OCI-M2 (cell line): ENCODE measurements around the gene PRKAG1.

Experiments
- DNase-seq: peaks from one replicate; lab custom pipeline; 2025; ENCODE audit not compliant: unreplicated experiment; lab: John Stamatoyannopoulos, UW

PRKAG1 gene

DNA sequence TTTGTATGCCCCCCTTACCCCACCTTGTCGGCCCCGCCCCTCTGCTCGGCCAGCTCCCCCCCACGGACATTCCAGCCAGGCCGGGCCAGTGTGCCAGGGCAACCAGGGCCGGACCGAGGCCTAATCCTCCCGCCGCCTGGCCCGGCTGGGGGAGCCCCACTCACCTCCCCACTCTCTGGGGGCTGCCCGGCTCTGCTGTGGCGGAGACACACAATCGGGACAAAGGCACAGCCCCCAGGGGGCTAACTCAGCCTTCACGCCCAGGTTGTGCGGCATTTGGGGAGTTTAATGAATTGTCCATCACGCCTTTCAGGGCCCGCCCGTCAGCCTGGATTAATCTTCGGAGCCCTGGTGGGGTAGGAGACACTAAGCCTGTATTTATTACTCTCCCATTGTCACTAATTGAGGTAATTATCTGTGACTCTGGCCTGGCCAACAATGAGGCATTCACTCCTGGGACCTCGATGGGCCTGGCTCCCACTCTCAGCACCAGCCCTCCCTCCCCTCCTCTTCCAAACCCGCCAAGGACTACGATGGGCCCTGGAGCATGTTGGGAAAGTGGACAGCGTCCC, 31.8 kb downstream of the PRKAG1 start:
- no peak for DNase-seq

DNA sequence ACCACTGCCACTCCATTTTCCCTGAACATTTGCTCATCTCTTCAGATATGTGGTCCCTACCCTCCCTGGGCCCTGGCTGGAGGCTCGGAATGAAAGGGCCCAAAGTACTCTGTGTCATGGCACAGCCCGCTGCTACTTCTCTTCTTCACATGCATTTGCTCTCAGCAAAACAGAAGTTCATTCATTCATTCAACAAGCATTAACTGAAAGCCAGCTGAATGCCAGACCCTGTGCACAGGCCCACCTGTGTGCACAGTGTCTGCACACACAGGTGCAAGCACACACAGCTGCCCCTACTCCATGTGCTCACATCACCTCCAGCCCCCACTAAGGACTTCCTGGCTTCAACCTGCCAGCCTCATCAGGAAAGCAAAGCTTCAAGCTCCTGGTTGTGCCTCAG, 32.7 kb downstream of the PRKAG1 start:
- DNase-seq: no peak

DNA sequence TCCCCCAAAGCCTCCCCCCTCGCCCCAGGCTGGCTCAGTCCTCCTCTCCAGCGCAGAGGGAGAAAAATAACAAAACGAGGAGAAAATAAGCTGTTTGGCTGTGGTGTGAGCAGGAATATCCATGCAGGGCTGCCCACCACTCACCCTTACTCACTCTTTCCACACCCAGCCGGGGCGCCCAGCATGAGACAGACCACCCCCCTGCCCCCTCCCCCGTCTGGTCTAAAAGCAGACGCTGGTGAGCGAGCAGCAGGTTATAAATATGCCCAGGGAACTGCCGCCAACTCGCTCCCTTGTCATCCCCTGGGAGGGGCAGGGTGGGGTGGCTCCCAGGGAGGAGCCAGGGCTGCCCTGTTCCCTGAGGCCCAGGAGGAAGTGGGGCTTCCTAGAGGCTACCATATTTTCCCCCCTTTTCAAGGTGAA, 33.1 kb downstream of the PRKAG1 start:
- no peak for DNase-seq

DNA sequence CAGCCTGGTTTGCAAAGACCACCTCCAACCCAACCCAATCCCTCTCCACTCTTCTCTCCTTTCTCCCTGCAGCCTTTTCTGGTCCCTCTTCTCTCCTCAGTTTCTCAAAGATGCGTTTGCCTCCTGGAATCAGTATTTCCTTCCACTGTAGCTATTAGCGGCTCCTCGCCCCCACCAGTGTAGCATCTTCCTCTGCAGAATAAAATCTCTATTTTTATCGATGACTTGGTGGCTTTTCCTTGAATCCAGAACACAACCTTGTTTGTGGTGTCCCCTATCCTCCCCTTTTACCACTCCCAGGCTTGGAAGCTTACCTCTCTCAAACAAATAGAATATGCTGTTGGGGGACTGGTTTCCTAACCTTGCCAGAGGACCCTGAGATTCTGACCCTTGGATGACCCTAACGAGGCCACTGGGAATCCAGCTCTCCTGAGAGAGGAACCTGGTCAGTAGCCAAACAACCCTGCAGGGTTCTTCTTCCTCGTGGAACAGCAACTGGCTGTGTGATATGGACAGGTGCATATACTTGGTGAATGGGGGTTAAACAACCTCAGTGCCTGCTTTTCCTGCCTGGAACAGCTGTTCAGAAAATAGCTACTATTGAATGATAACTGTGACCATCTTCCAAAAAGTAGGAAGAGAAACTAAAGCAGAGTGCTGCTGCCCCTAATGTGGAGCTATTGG, 36.0 kb downstream of the PRKAG1 start:
- DNase-seq: no peak

DNA sequence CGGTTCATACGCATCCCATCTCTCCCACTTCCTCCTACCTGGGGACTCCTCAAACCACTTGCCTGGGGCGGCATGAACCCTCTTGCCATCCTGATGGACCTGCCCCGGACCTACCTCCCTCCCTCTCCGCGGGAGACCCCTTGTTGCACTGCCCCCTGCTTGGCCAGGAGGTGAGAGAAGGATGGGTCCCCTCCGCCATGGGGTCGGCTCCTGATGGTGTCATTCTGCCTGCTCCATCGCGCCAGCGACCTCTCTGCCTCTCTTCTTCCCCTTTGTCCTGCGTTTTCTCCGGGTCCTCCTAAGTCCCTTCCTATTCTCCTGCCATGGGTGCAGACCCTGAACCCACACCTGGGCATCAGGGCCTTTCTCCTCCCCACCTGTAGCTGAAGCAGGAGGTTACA, 36.8 kb downstream of the PRKAG1 start:
- no peak for DNase-seq

DNA sequence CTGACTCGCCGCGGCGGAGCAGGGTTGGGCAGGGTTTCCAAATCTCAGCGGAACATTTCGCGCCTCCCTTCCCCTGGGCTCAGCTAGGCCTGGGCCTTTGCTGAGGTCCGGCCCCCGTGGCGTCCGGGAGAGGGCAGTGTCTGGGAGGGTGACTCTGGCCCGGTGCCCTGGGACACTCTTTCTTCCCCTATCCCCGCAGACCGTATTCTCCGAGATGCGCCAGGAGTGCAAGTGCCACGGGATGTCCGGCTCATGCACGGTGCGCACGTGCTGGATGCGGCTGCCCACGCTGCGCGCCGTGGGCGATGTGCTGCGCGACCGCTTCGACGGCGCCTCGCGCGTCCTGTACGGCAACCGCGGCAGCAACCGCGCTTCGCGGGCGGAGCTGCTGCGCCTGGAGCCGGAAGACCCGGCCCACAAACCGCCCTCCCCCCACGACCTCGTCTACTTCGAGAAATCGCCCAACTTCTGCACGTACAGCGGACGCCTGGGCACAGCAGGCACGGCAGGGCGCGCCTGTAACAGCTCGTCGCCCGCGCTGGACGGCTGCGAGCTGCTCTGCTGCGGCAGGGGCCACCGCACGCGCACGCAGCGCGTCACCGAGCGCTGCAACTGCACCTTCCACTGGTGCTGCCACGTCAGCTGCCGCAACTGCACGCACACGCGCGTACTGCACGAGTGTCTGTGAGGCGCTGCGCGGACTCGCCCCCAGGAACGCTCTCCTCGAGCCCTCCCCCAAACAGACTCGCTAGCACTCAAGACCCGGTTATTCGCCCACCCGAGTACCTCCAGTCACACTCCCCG, 37.4 kb downstream of the PRKAG1 start:
- DNase-seq: no peak

DNA sequence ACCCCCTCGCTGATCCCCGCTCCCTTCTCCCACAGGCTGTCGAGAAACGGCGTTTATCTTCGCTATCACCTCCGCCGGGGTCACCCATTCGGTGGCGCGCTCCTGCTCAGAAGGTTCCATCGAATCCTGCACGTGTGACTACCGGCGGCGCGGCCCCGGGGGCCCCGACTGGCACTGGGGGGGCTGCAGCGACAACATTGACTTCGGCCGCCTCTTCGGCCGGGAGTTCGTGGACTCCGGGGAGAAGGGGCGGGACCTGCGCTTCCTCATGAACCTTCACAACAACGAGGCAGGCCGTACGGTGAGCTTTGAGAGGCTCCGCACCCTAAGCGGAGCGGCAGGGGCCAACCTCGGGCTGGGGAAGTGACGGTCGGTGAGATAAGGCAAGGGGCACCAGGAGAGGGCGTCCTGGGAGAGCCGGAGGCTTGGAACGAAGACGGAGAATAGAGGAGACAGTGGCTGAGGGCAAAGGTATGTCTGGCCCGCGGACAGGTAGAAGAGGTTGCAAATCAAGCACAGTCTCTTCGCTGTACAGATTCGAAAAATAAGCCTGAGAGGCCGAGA, 38.1 kb downstream of the PRKAG1 start:
- DNase-seq: no peak

DNA sequence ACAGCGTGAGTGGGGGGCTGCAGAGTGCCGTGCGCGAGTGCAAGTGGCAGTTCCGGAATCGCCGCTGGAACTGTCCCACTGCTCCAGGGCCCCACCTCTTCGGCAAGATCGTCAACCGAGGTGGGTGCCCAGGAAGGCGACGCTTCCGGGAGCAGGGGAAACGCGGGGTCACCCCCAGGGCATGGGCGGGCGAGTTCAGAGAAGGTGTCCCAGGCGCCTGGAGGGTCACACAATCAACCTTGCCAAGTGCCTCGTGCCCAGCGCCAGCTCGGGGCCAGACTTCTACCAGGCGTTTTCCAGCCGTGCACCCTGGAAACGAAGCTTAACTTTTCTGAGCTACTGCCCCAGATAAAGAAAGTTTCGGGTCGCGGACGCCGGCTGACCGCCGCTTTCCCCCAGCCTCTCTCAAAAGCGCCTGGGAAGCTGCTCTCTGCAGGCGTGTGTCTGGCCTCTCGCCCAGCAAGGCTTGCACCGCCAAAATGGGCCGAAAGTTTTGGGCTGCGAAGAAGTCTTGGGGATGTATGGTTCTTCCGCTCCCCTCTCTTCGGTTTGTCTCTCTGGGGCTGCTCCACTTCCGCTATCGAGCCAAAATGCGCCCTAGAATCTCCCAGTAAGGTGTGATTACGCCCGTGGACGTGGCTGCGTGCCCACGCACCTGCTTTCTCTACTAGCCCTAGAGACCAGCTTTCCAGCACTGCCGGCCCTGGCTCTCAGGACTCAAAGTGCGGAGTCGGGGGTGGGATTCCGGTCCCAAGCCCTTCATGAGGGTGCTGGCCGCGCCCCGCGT, 38.8 kb downstream of the PRKAG1 start:
- no peak for DNase-seq

DNA sequence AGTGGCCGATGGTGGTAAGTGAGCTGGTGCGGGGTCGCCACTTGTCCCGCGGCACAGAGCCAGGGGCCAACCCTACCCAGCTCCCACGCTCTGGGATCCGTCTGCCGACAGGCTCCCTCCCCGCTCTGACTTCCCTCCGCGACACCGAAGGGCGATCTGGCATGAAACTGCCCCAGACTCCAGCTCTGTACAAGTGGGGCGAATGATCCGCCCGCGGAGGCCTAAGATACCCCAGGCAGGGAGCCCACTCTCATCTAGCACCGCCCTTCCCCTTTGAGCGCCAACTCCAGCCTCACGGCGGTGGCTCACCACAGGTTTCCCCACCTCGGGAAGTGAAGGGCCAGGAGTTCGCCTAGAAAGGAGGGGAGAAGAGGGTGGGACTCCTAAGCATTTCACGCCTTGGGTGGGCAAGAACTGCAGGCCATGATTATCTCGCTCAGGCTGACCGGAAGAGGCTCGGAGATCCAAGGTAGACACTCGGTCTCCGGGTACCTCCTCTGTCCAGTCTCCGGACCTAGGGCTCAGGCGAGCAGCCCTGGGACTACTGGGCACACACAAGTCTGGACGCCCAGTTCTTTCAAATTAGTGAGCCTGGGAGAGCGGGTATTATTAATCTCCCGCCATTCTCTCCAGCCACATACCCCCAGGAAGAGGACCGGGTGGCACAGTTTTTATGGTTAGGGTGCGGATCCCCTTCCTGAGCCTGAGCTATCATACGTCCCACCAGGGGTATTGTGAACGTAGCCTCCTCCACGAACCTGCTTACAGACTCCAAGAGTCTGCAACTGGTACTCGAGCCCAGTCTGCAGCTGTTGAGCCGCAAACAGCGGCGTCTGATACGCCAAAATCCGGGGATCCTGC, 39.6 kb downstream of the PRKAG1 start:
- DNase-seq: no peak

DNA sequence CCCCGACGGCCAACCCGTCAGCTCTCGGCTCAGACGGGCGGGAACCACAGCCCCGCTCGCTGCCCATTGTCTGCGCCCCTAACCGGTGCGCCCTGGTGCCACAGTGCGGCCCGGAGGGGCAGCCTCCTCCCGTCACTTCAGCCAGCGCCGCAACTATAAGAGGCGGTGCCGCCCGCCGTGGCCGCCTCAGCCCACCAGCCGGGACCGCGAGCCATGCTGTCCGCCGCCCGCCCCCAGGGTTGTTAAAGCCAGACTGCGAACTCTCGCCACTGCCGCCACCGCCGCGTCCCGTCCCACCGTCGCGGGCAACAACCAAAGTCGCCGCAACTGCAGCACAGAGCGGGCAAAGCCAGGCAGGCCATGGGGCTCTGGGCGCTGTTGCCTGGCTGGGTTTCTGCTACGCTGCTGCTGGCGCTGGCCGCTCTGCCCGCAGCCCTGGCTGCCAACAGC, 40.3 kb downstream of the PRKAG1 start, which contains the start of gene WNT1:
WNT1 (plus strand) TSS at position 32 of the 450 bp plus-strand sequence; CDS start at position 361, 329 bp downstream.
- no peak for DNase-seq

DNA sequence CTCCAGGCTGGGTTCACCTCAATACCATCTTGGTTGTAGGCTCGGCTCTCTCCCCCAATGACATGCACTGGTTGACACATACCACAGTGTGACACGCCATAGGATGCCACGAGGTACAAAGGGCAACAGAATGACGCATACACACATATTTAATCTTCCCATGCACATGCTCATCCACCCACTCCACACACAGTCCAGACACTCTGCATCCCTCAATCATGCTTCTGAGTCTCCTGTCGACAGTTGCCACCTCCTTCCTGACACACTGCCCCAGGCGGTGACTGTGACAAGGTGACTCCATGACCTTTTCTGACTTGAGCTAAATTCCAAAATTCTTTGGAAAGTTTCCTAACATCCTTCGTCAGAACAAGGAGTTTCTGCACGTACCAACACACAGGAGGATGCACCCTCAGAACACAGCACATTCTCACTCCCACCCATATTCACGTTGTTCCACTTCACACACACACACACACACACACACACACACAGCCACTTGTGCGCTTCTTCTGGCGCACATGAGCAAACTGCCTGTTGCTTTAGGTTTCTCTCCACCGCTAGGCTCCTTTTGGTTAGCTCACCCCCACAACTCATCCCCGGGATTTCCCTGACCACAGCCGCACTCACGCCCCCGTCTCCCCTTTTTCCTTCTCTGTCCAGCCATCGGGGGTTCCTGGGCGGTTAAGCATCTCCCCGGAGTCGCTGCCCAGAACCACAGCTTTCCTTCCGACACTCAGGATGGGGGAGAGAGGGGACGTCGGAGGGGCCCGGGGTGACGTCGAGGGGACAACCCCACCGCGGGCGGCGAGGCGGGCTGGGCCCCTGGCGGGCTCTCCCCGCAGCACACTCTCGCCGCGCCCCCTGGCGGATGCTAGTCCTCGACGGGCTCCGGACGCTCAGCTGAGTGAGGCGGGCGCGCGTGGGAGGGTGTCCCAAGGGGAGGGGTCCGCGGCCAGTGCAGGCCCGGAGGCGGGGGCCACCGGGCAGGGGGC, 41.0 kb downstream of the PRKAG1 start:
- no peak for DNase-seq

DNA sequence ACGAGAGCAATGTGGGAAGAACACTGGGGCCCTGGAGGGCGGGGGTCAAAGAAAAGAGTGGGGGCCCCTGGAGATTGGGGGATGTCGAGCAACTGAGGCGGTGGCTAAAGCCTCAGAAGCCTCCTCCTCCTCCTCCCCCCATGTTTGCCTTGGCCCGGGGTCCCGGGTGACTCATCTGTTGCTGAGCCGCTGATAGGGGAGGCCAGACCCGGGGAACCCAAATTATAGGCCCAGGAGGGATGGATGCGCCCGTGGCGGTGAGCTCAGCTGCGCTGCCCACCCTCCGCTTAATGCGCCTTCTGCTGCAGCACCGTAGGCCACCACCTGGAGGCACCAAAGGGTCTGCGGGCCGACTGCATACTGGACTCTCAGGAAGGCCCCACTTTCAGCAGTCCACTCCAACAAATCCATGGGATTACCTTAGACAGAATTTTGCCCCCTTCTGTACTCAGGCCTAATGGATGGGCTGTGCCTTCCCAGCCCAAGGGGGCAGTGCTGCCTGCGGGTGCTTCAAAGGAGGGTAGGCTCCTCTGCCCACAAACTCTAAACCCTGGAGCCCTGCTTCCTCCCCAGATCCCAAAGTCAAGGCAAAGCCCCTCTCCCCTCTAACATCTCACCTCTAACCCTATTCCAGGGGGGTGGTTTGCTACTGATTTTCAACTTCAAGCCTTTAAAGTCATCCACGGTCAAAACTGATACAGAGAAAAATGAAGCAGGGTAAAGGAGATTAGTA, 44.5 kb downstream of the PRKAG1 start:
- DNase-seq: no peak

DNA sequence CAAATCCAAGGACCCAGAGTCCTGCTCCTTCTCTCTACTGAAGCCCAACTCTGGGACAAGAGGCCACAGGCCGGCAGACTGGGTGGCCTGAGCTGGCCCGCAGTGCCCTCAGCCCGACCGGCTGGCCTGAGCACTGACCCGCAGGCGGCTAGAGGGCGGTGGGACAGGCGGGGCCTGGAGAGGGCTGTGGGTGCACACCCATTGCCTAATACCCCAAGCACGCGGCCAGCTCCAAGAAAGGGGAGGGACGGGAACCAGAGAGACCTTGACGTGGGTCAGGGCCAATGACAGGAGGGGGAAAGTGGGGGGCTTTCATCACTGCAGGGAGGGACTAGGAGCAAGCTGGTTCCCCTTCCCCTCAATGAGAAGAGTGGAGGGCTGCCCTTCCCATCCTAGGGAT, 45.0 kb downstream of the PRKAG1 start:
- no peak for DNase-seq

DNA sequence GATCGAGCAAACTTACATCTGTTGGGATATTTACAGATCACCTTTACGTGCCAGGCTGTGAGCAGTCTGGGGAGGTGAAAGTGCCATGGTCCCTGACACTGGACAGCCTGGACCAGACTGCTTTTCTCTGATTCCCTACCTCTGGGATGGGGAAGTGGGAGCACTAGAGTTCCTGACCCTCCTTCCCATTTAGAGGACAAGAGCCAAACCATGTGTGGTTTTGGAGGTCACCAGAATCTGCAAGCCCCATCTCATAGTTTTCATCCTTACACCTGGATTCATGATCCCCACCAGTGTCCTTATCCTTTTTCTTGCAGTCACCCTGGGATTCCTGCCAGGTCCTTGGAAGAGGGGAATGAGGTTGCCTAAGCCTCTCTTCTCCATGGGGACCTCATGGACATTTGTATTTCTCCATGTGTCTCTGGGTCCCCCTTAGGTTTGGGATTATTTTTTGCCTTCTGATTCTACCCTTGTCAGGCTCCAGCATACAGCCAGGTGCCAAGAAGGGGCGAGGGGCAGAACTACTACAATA, 45.6 kb downstream of the PRKAG1 start:
- DNase-seq: no peak

DNA sequence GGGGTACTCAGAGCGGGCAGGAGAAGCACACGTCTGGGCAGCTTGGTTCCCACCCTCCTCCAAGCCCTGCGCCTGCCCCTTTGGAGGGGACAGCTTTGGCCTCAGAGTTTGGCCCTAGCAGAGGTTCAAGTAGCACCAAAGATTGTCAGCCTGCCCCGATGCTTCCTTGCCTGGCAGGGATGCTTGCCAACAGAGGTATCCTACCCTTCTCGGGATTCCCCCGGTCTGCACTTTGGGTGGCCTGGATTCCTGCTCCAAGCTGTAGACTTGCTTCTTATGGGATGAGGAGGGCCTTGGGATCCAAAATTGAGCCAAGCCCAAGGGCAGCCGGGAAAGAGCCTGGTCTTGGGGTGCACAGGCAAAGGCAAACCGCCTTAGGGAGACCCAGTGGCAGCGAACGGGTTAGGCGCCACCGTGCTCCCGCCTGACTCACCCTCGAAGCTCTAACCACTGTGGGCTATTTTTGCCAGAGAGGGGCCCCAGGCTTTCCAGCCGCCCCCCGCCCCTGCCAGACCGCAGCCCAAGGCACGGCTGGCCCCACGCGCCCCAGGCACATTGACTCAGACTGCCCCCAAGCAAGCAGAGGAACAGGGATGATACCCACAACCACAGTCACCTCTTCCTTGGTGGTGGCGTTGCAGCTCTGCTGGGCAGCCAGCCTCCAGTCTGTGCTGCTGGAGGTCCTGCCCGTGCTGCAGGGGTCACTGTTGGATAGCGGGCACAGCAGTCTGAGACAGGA, 46.2 kb downstream of the PRKAG1 start:
- DNase-seq: no peak

DNA sequence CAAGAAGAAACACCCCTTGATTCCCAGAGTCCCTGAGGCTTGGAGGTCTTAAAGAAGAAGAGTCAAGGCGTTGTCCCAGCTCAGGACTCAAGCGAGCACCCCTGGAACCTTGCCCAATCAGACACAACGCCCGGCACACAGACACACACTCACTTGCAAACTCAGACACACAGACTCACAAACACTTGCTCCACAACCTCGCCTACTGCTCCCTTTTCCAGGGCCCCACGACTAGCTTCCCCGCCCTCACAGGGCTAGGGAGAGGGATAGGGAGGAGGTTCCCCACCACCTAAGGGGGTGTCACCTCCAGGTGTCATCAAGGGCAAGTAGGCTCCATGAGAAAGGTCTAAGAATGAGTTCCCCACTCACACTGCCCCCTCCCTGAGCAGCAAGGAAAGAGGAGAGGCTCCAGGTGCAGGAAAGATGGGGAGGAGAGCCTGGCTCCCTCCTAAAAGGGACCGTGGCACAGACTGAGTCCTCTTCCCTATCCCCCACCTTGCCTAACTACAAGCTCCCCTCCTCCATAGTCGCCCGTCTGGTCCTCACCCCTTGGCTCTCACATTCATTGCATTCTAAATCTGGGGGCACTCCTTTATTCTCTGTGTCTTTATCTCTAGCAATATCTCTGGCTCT, 47.8 kb downstream of the PRKAG1 start:
- no peak for DNase-seq
